ENCODE data around the gene TMED8. TPM values are rescaled to one million over a fixed set of nuclear protein-coding genes. Genes with fewer than 3 reads are reported as not detected.

TMED8 gene
- total RNA-seq, 1 donor from 2014 or later, result 10.9 TPM

DNA sequence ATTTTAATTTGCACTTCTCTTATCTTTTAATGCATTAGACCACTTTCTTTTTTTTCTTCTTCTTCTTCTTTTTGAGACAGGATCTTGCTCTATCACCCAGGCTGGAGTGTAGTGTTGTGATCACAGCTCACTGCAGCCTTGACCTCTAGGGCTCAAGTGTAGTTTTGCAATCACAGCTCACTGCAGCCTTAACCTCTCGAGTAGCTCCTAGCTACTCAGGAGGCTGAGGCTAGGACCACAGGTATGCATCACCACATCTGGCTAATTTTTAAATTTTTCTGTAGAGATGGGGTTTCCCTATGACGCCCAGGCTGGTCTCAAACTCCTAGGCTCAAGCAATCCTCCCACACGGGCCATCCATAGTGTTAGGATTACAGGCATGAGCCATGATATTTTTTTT is 12.7 kb downstream of the TMED8 start:
- no peak overlapping the region for H3K4me3 Mint-ChIP-seq (ENCODE audit: unreplicated experiment)
- H3K9me3 Mint-ChIP-seq (ENCODE audit: unreplicated experiment), result peaks cover 6% of the 10 kb centered on the region
- H3K36me3 Mint-ChIP-seq (ENCODE audit: unreplicated experiment), result peaks cover 2% of the 10 kb centered on the region
- no peaks in the 10 kb centered on the region for H3K4me1 Mint-ChIP-seq (ENCODE audit: unreplicated experiment)
- no peak overlapping the region for H3K27ac Mint-ChIP-seq (ENCODE audit: unreplicated experiment)
- DNase-seq (ENCODE audit: extremely low spot score, unreplicated experiment), result no peak
- H3K27me3 Mint-ChIP-seq (ENCODE audit: unreplicated experiment), result no peaks in the 10 kb centered on the region
- TF ChIP-seq, protein P1, sequence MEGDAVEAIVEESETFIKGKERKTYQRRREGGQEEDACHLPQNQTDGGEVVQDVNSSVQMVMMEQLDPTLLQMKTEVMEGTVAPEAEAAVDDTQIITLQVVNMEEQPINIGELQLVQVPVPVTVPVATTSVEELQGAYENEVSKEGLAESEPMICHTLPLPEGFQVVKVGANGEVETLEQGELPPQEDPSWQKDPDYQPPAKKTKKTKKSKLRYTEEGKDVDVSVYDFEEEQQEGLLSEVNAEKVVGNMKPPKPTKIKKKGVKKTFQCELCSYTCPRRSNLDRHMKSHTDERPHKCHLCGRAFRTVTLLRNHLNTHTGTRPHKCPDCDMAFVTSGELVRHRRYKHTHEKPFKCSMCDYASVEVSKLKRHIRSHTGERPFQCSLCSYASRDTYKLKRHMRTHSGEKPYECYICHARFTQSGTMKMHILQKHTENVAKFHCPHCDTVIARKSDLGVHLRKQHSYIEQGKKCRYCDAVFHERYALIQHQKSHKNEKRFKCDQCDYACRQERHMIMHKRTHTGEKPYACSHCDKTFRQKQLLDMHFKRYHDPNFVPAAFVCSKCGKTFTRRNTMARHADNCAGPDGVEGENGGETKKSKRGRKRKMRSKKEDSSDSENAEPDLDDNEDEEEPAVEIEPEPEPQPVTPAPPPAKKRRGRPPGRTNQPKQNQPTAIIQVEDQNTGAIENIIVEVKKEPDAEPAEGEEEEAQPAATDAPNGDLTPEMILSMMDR (IDR thresholded peaks at IDR 0.05), result no peak

DNA sequence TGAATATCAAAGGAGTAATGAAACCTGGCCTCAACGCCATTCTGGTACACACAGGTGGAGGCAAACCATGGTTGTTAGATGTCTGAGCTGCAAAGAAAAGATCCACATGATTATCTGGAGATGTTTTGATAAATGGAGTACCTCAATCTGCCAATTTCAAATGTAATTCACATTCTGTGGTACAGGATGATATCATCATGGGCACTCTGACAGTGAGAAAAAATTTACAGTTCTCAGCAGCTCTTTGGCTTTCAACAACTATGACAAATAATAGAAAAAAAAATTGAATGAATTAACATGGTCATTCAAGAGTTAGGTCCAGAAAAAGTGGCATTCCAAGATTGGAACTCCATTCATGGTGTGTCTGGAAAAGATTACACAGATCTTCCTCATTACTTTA is 17.3 kb downstream of the TMED8 start:
- no peak overlapping the region for H3K4me3 Mint-ChIP-seq (ENCODE audit: unreplicated experiment)
- H3K4me1 Mint-ChIP-seq (ENCODE audit: unreplicated experiment), result no peaks in the 10 kb centered on the region
- H3K27me3 Mint-ChIP-seq (ENCODE audit: unreplicated experiment), result no peaks in the 10 kb centered on the region
- no peak overlapping the region for H3K27ac Mint-ChIP-seq (ENCODE audit: unreplicated experiment)
- TF ChIP-seq, protein P1 (IDR thresholded peaks at IDR 0.05), result no peak
- H3K36me3 Mint-ChIP-seq (ENCODE audit: unreplicated experiment), result peaks cover 3% of the 10 kb centered on the region
- peaks cover 6% of the 10 kb centered on the region for H3K9me3 Mint-ChIP-seq (ENCODE audit: unreplicated experiment)
- no peak for DNase-seq (ENCODE audit: extremely low spot score, unreplicated experiment)

DNA sequence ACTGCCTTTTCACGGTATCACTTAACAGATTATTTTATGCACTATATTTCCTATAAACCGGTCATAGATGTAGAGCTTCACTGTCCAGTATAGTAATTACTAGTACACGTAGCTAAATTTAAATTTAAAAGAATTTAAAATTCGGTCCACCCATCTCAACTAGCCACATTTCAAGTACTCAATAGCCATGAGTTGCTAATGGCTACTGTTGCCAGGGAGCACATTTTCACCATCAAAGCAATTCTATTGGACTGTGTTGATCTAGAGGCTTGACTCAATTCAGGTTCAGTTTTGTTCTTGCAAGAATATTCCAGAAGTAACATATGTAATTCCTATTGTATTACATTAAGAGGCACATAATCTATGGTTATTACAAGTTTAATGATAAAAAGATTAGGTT is 20.0 kb downstream of the TMED8 start:
- H3K4me1 Mint-ChIP-seq (ENCODE audit: unreplicated experiment), result no peaks in the 10 kb centered on the region
- H3K27ac Mint-ChIP-seq (ENCODE audit: unreplicated experiment), result no peak overlapping the region
- H3K27me3 Mint-ChIP-seq (ENCODE audit: unreplicated experiment), result no peaks in the 10 kb centered on the region
- H3K36me3 Mint-ChIP-seq (ENCODE audit: unreplicated experiment), result peaks cover 3% of the 10 kb centered on the region
- no peak overlapping the region for H3K4me3 Mint-ChIP-seq (ENCODE audit: unreplicated experiment)
- TF ChIP-seq, protein P1 (IDR thresholded peaks at IDR 0.05), result no peak
- no peak for DNase-seq (ENCODE audit: extremely low spot score, unreplicated experiment)
- H3K9me3 Mint-ChIP-seq (ENCODE audit: unreplicated experiment), result peaks cover 6% of the 10 kb centered on the region

DNA sequence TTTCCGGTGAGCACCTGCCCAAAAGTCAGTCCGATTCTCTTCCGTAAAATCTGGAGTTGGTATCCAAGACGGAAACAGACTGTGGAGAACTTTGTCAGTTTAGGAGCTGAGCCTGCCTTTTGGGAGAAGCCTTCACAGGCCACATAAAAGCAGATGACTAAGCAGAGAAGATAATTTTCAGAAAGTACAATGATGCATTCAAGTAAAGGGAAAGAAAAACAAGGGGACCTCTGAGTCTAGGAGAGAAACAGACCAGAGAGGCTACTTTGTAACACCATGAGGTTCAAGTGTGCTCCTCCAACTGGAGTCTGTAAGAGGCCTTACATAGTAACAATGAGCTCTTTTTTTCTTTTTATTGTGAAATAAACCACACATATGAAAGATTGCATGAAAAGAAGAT is 21.1 kb downstream of the TMED8 start:
- TF ChIP-seq, protein P1 (IDR thresholded peaks at IDR 0.05), result no peak
- Mint-ChIP-seq H3K36me3 (ENCODE audit: unreplicated experiment) (peaks cover 5% of the 10 kb centered on the region), H3K4me3 (ENCODE audit: unreplicated experiment) (no peak overlapping the region), H3K27me3 (ENCODE audit: unreplicated experiment) (no peaks in the 10 kb centered on the region), H3K4me1 (ENCODE audit: unreplicated experiment) (no peaks in the 10 kb centered on the region), H3K27ac (ENCODE audit: unreplicated experiment) (no peak overlapping the region), H3K9me3 (ENCODE audit: unreplicated experiment) (no peaks in the 10 kb centered on the region)
- DNase-seq (ENCODE audit: extremely low spot score, unreplicated experiment), result no peak

DNA sequence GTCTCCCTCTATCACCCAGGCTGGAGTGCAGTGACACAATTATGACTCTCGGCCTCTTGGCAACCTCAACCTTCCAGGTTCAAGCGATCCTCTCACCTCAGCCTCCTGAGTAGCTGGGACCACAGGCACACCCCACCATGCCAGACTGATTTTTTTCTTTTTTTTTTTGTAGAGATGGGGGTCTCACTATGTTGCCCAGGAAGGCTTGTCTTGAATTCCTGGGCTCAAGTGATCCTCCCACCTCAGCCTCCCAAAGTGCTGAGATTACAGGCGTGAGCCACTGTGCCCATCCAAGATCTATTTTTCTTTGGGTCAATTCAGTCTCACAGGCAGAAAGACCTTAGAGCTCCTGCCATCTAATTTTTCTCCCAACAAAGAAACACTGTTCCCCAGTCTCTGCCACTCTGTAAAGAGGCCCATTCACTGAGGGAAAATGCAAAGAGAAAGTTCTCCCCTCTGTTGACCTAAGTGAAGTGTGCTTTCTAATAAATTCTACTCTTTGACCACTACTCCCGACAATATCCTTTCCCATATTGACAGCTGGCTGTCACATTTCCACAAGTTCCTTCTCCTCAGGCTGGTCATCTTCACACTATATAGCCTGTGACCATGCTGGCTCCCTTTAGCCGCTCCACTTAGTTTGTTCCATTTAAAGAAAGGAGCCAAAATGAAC is 23.3 kb downstream of the TMED8 start:
- TF ChIP-seq, protein P1 (IDR thresholded peaks at IDR 0.05), result no peak
- no peak for DNase-seq (ENCODE audit: extremely low spot score, unreplicated experiment)
- Mint-ChIP-seq H3K36me3 (ENCODE audit: unreplicated experiment) (peaks cover 17% of the 10 kb centered on the region), H3K27me3 (ENCODE audit: unreplicated experiment) (no peaks in the 10 kb centered on the region), H3K4me3 (ENCODE audit: unreplicated experiment) (no peak overlapping the region), H3K4me1 (ENCODE audit: unreplicated experiment) (no peaks in the 10 kb centered on the region), H3K27ac (ENCODE audit: unreplicated experiment) (no peak overlapping the region), H3K9me3 (ENCODE audit: unreplicated experiment) (no peaks in the 10 kb centered on the region)

Data from osteocyte (in vitro differentiated cells).